GM12891 (cell line): ENCODE data around the gene KIF26A.

Experiments
- POLR2A ChIP-seq: IDR thresholded peaks from 2 replicates; pipeline ENCODE4 v1.6.1; 2011; ENCODE audit warnings: low read depth, low read length, control low read depth
- POLR2AphosphoS5 ChIP-seq: IDR thresholded peaks from 2 replicates; pipeline ENCODE4 v1.6.1; 2011; ENCODE audit warnings: low read depth, low read length, control low read depth
- POU2F2 ChIP-seq: IDR thresholded peaks from 2 replicates; pipeline ENCODE4 v1.6.1; 2011; ENCODE audit warnings: low read depth, mild to moderate bottlenecking, control low read depth, low read length, moderate library complexity
- SPI1 ChIP-seq: IDR thresholded peaks from 2 replicates; pipeline ENCODE4 v1.6.1; 2011; ENCODE audit warnings: low read depth, low read length, control low read depth
- TAF1 ChIP-seq: IDR thresholded peaks from 2 replicates; pipeline ENCODE4 v1.6.1; 2011; ENCODE audit warnings: low read depth, low read length, control low read depth

DNA sequence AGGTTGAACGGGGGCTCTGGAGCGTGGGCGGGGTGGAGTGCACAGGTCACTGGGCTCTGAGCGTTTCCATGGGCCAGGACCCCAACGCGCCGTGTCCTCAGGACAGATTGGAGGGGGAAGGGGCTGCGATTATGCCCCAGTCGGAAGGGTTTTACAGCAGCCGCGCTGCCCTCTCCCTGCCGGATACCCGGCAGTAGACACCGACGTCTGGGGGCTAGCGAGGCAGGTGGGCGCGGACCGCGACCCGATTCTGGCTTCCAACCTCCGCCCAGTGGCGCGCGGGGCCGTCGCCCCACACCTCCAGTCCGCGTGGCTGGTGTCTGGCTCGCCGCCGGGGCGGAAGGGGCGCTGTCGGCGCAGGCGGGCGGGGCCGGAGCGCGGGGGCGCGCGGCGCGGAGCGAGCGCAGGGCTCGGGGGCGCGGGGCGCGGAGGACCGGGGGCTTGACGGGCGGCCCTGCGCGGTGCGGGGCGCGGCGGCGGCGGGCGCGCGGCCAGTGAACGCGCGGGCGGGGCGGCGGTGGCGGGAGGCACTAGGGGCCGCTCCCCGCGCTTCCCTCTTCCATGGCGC, 2.4 kb upstream of the KIF26A start:
- no peak for TF ChIP-seq POU2F2
- no peak for TF ChIP-seq TAF1
- no peak for TF ChIP-seq POLR2AphosphoS5
- TF ChIP-seq POLR2A, result no peak
- no peak for TF ChIP-seq SPI1
